HepG2 (cell line): ENCODE results near the gene IL24. TPM values are rescaled to one million over a fixed set of nuclear protein-coding genes. Genes with fewer than 3 reads are reported as not detected.

Experiments
- ATAC-seq: fragments of 200-7000 bp; cut with Tn5 transposase; 3 replicates; pipeline ENCODE4 v1.9.1; 2020; ENCODE audit warnings: mild to moderate bottlenecking, moderate library complexity
- BruUV-seq: library from RNA; stranded (reverse); fragments of 400-500 nt; replicated peaks from 2 replicates; lab custom pipeline; 2021; lab: Mats Ljungman, UMichigan
- CTCF ChIA-PET: fragments of 300-600 bp; formaldehyde crosslinking; extraction: SDS; loops from one replicate; lab custom pipeline; 2021; ENCODE audit warnings: low total read pairs, inconsistent platforms, low intra/inter-chr PET ratio; lab: Yijun Ruan, JAX
- POLR2A ChIA-PET: fragments of 350-600 bp; sonication (Branson Sonifier 250); formaldehyde crosslinking; loops from one replicate; lab custom pipeline; 2020; ENCODE audit warnings: antibody characterized with exemption, inconsistent platforms; lab: Yijun Ruan, JAX
- DNase-seq: peaks from one replicate; pipeline ENCODE4 v3.0.0-alpha.2; 2015; ENCODE audit warnings: low spot score
- FAIRE-seq: peaks from 3 replicates; lab custom pipeline; 2011; peaks lifted over from hg19 to GRCh38; lab: Jason Lieb, UNC
- H2AFZ ChIP-seq: one replicate; pipeline ENCODE4 v1.6.1; 2011; ENCODE audit warnings: low read length, inconsistent platforms
- H3K27ac ChIP-seq: fragments of 300-600 bp; 3 replicates; pipeline ENCODE4 v1.8.0; 2011; ENCODE audit warnings: mixed run types, mild to moderate bottlenecking, mixed read lengths, low read length, inconsistent platforms; ENCODE audit not compliant: insufficient read depth; ENCODE audit errors: extremely low read length
- H3K27me3 ChIP-seq, 2 experiments: fragments of 200-600 bp in 1 of 2; 2 replicates in 1 of 2; 3 replicates in 1 of 2; pipeline versions ENCODE4 v1.6.0 to v1.8.0; 2011; ENCODE audit warnings: low read length in 2 of 2, mild to moderate bottlenecking in 2 of 2, moderate library complexity in 2 of 2, inconsistent platforms in 1 of 2; ENCODE audit not compliant: insufficient read depth in 2 of 2, control insufficient read depth in 1 of 2
- H3K36me3 ChIP-seq, 2 experiments: fragments of 200-600 bp in 1 of 2; replicated peaks in 1 of 2; 2 replicates in 1 of 2; 3 replicates in 1 of 2; pipeline versions ENCODE4 v1.5.1 to v1.8.0; 2011; ENCODE audit warnings: low read length in 2 of 2, inconsistent platforms in 1 of 2; ENCODE audit not compliant: insufficient read depth in 2 of 2, control insufficient read depth in 1 of 2
- H3K4me1 ChIP-seq: 2 replicates; pipeline ENCODE4 v1.5.1; 2012; ENCODE audit warnings: low read length, inconsistent platforms; ENCODE audit not compliant: insufficient read depth
- H3K4me2 ChIP-seq: 2 replicates; pipeline ENCODE4 v1.6.0; 2011; ENCODE audit warnings: low read depth, low read length, inconsistent platforms
- H3K4me3 ChIP-seq, 3 experiments: fragments of 200-600 bp in 1 of 3; sonication (generic), shearing (Covaris generic) in 1 of 3; replicated peaks in 1 of 3; 2 replicates each; pipeline ENCODE4 v1.5.1; 2011 to 2016; ENCODE audit warnings: low read length in 3 of 3, inconsistent platforms in 2 of 3, low read depth in 2 of 3, mild to moderate bottlenecking in 2 of 3, control low read depth in 1 of 3, mixed read lengths in 1 of 3; ENCODE audit not compliant: insufficient read depth in 1 of 3
- H3K79me2 ChIP-seq: one replicate; pipeline ENCODE4 v1.6.1; 2011; ENCODE audit warnings: low read length, inconsistent platforms; ENCODE audit not compliant: insufficient read depth
- H3K9ac ChIP-seq: 2 replicates; pipeline ENCODE4 v1.6.0; 2011; ENCODE audit warnings: mild to moderate bottlenecking, low read depth, low read length, inconsistent platforms; ENCODE audit not compliant: insufficient read depth
- H3K9me3 ChIP-seq: 2 replicates; pipeline ENCODE4 v1.5.1; 2012; ENCODE audit warnings: mild to moderate bottlenecking, low read length
- H4K20me1 ChIP-seq: 2 replicates; pipeline ENCODE4 v1.6.0; 2011; ENCODE audit warnings: inconsistent platforms, mild to moderate bottlenecking, low read length, moderate library complexity; ENCODE audit not compliant: insufficient read depth
- GRHL1 ChIP-seq: sonication (generic); formaldehyde crosslinking; conservative IDR thresholded peaks from 2 replicates; pipeline ENCODE4 v1.8.0; 2022; ENCODE audit warnings: missing genetic modification reagents
- HNRNPK ChIP-seq: fragments of 200-400 bp; formaldehyde crosslinking; IDR thresholded peaks from 2 replicates; pipeline ENCODE4 v1.6.1; 2018; ENCODE audit warnings: low read length, low read depth, moderate library complexity, mild to moderate bottlenecking; ENCODE audit not compliant: poor library complexity, severe bottlenecking
- KLF11 ChIP-seq: IDR thresholded peaks from 2 replicates; pipeline ENCODE4 v1.6.1; 2016; ENCODE audit warnings: missing compliant biosample characterization
- SCMH1 ChIP-seq: sonication (generic); formaldehyde crosslinking; IDR thresholded peaks from 2 replicates; pipeline ENCODE4 v1.9.0; 2021; ENCODE audit warnings: missing genetic modification reagents, mild to moderate bottlenecking, borderline replicate concordance
- ZBTB40 ChIP-seq, 2 experiments: fragments of 450-650 bp in 1 of 2; sonication (generic) in 1 of 2; formaldehyde crosslinking in 1 of 2; IDR thresholded peaks; 2 replicates each; pipeline versions ENCODE4 v1.6.1 to v1.8.0; 2016 to 2022; ENCODE audit warnings: antibody characterized with exemption in 1 of 2, mild to moderate bottlenecking in 1 of 2, missing genetic modification reagents in 1 of 2
- ZFP37 ChIP-seq: sonication (generic); formaldehyde crosslinking; IDR thresholded peaks from 2 replicates; pipeline ENCODE4 v1.4.0; 2020; ENCODE audit warnings: missing genetic modification reagents, borderline replicate concordance
- WGBS: methylation state at CpG from one replicate; pipeline ENCODE4 v1.1.6; 2017; ENCODE audit warnings: low lambda C conversion rate; 5-methylcytosine and 5-hydroxymethylcytosine counted together
- in situ Hi-C: cut with HindIII; loops from 2 replicates; pipeline ENCODE4 v1.10.0; 2017; ENCODE audit warnings: low pct_unique_long_range_greater_than_20kb; ENCODE audit not compliant: extremely low pct_ligation_motif_present
- intact Hi-C: fragments of 100-400 bp; cut with micrococcal nuclease; formaldehyde crosslinking; loops from one replicate; pipeline ENCODE4 v1.10.0; 2022; ENCODE audit not compliant: unreplicated experiment
- polyA plus RNA-seq, 8 experiments: library from polyadenylated mRNA; depleted of rRNA in 3 of 8; stranded (reverse) in 7 of 8; unstranded in 1 of 8; fragments of >200 nt; fragmentation: Illumina TruSeq in 4 of 8; extraction: Trizol in 4 of 8; gene quantifications; 2 replicates each; pipeline versions ENCODE4 v1.2.1 to v1.2.3, GENCODE V29; 2011 to 2016; ENCODE audit warnings: low read depth in 4 of 8, missing spikeins in 1 of 8, mixed read lengths in 1 of 8; ENCODE audit not compliant: insufficient read depth in 1 of 8
- total RNA-seq, 5 experiments: library from RNA; depleted of rRNA; stranded (reverse); fragments of >200 nt; fragmentation: Illumina TruSeq; extraction: Trizol; gene quantifications; 2 replicates each; pipeline ENCODE4 v1.2.3, GENCODE V29; 2016; ENCODE audit warnings: low read depth in 1 of 5
- TF ChIP-seq, protein P1 (sequence below): sonication (generic); formaldehyde crosslinking; IDR thresholded peaks from 2 replicates; pipeline ENCODE4 v1.5.1; 2020; ENCODE audit warnings: mild to moderate bottlenecking, missing genetic modification reagents, moderate library complexity
- TF ChIP-seq, protein P2 (sequence below): sonication (generic); formaldehyde crosslinking; IDR thresholded peaks from 2 replicates; pipeline ENCODE4; 2020; ENCODE audit warnings: missing genetic modification reagents, mild to moderate bottlenecking, borderline replicate concordance

IL24 gene
- total and polyA plus RNA-seq, 2 of the 13 experiments (the other 11 are each of a cell fraction or from before 2014, with no cell fraction given) = not detected

GRCh38 chr1:206899717-206900116 lies 2.5 kb downstream of the IL24 start:
- Histone ChIP-seq H3K4me1 (no peaks in the 10 kb centered on the region), H3K9ac (no peak overlapping the region), H3K79me2 (no peaks in the 10 kb centered on the region), H3K9me3 (no peaks in the 10 kb centered on the region), H3K27ac (no peak overlapping the region), H3K4me2 (no peak overlapping the region), H3K36me3 (no peaks in the 10 kb centered on the region), H4K20me1 (no peaks in the 10 kb centered on the region), H3K27me3 (peaks cover 0 to 27% of the 10 kb centered on the region in 2 experiments; a peak in 3 of 5 replicates), H2AFZ (no peak overlapping the region), H3K4me3 (no peak overlapping the region)
- FAIRE-seq = no peak
- in situ Hi-C loops (loop anchor here (25.0 kb wide), 1 partner anchor 262 kb away; the partner anchor contains the start of gene DYRK3), intact Hi-C loops (no loop called here)
- POLR2A ChIA-PET = no interaction called here
- BruUV-seq = no TSS peak
- no peak for DNase-seq
- 8% methylated on average over 5 of the region's 5 CpGs for WGBS
- CTCF ChIA-PET = no interaction called here
- ATAC-seq = no peak
- TF ChIP-seq ZBTB40 (IDR thresholded peaks at IDR 0.05) (no peak), ZBTB40 (CRISPR knock-in tag; IDR thresholded peaks at IDR 0.05) (no peak), KLF11 (CRISPR knock-in tag) (no peak), HNRNPK (no peak), ZFP37 (CRISPR knock-in tag) (no peak), SCMH1 (CRISPR knock-in tag) (no peak), GRHL1 (CRISPR knock-in tag) (no peak)
- TF ChIP-seq, protein P1, sequence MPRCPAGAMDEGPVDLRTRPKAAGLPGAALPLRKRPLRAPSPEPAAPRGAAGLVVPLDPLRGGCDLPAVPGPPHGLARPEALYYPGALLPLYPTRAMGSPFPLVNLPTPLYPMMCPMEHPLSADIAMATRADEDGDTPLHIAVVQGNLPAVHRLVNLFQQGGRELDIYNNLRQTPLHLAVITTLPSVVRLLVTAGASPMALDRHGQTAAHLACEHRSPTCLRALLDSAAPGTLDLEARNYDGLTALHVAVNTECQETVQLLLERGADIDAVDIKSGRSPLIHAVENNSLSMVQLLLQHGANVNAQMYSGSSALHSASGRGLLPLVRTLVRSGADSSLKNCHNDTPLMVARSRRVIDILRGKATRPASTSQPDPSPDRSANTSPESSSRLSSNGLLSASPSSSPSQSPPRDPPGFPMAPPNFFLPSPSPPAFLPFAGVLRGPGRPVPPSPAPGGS (CRISPR knock-in tag) = no peak
- TF ChIP-seq, protein P2, sequence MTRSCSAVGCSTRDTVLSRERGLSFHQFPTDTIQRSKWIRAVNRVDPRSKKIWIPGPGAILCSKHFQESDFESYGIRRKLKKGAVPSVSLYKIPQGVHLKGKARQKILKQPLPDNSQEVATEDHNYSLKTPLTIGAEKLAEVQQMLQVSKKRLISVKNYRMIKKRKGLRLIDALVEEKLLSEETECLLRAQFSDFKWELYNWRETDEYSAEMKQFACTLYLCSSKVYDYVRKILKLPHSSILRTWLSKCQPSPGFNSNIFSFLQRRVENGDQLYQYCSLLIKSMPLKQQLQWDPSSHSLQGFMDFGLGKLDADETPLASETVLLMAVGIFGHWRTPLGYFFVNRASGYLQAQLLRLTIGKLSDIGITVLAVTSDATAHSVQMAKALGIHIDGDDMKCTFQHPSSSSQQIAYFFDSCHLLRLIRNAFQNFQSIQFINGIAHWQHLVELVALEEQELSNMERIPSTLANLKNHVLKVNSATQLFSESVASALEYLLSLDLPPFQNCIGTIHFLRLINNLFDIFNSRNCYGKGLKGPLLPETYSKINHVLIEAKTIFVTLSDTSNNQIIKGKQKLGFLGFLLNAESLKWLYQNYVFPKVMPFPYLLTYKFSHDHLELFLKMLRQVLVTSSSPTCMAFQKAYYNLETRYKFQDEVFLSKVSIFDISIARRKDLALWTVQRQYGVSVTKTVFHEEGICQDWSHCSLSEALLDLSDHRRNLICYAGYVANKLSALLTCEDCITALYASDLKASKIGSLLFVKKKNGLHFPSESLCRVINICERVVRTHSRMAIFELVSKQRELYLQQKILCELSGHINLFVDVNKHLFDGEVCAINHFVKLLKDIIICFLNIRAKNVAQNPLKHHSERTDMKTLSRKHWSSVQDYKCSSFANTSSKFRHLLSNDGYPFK (CRISPR knock-in tag) = no peak
